ENCODE measurements around the gene FOXN1.

- TF ChIP-seq CTCF (conservative IDR thresholded peaks at IDR 0.05; ENCODE audit: low read depth, low read length) (no peak), EZH2phosphoT487 (IDR thresholded peaks at IDR 0.05; ENCODE audit: borderline replicate concordance, low read length) (no peak), EZH2 (IDR thresholded peaks at IDR 0.05; ENCODE audit: low read length, unreplicated experiment) (no peak)
These were observed 2.1 kb downstream of the FOXN1 start for GRCh38 chr17:28508211-28508724.

Data from PC-3 (cell line).